Activated CD8-positive, alpha-beta T cell treated with anti-CD3 and anti-CD28 coated beads for 36 hours (primary cell): Measurements from ENCODE around the gene GNA14. TPM values are rescaled to one million over a fixed set of nuclear protein-coding genes. Genes with fewer than 3 reads are reported as not detected.

Source experiments
- ATAC-seq: fragments of 200-7000 bp; cut with Tn5 transposase; one replicate; pipeline ENCODE4 v1.10.0; 2021; ENCODE audit warnings: mild to moderate bottlenecking, moderate library complexity
- CTCF ChIA-PET: fragments of 350-600 bp; sonication (Branson Sonifier 250); formaldehyde crosslinking; loops from one replicate; lab custom pipeline; 2021; ENCODE audit warnings: antibody characterized with exemption; lab: Charles Lee
- POLR2A ChIA-PET: fragments of 350-600 bp; sonication (Branson Sonifier 250); formaldehyde crosslinking; loops from one replicate; lab custom pipeline; 2021; ENCODE audit warnings: antibody characterized with exemption; lab: Charles Lee
- DNase-seq: peaks from one replicate; pipeline ENCODE4 v3.0.0-alpha.2; 2020
- H3K27ac Mint-ChIP-seq: one replicate; pipeline ENCODE4 v1.8.0; 2021; ENCODE audit warnings: mild to moderate bottlenecking, mixed read lengths
- H3K27me3 Mint-ChIP-seq: one replicate; pipeline ENCODE4 v1.8.0; 2021; ENCODE audit warnings: mixed read lengths
- H3K36me3 Mint-ChIP-seq: one replicate; pipeline ENCODE4 v1.8.0; 2021; ENCODE audit warnings: low read depth, mixed read lengths
- H3K4me1 Mint-ChIP-seq: one replicate; pipeline ENCODE4 v1.8.0; 2021; ENCODE audit warnings: low read depth, mixed read lengths
- H3K4me3 Mint-ChIP-seq: one replicate; pipeline ENCODE4 v1.8.0; 2021; ENCODE audit warnings: mild to moderate bottlenecking, moderate library complexity, mixed read lengths
- H3K9me3 Mint-ChIP-seq: one replicate; pipeline ENCODE4 v1.8.0; 2021; ENCODE audit warnings: mixed read lengths
- CTCF ChIP-seq: fragments of 200-600 bp; IDR thresholded peaks from one replicate; pipeline ENCODE4 v1.8.0; 2022; ENCODE audit warnings: antibody characterized with exemption, mild to moderate bottlenecking
- intact Hi-C: fragments of 100-400 bp; cut with micrococcal nuclease; formaldehyde crosslinking; loops from one replicate; pipeline ENCODE4 v1.10.0; 2022
- total RNA-seq, 2 experiments: library from RNA; stranded (reverse); gene quantifications; one replicate each; pipeline ENCODE4 v1.2.3, GENCODE V29; 2021

GNA14 gene
- total RNA-seq, 2 experiments from 2014 or later, result not detected

- Mint-ChIP-seq H3K4me3 (no peak overlapping the region), H3K9me3 (peaks cover 3% of the 10 kb centered on the region), H3K27ac (no peak overlapping the region), H3K27me3 (no peaks in the 10 kb centered on the region), H3K36me3 (peaks cover 17% of the 10 kb centered on the region), H3K4me1 (no peaks in the 10 kb centered on the region)
- TF ChIP-seq CTCF, result no peak
- ChIA-PET POLR2A (interaction anchor here (0.7 kb wide), 1 partner anchor 66 kb away, joined by 3 read pairs; no protein-coding TSS in a partner anchor), CTCF (interaction anchor here (0.9 to 1.8 kb wide), 3 partner anchors 13 to 209 kb away, joined by 3 to 6 read pairs (median 5); no protein-coding TSS in a partner anchor)
- intact Hi-C loops, result no loop called here
- ATAC-seq, result no peak
- no peak for DNase-seq
These were observed 272.1 kb downstream of the GNA14 start for GRCh38 chr9:77375956-77376532.

- ChIA-PET CTCF (interaction anchor here (1.8 kb wide), 1 partner anchor 83 kb away, joined by 6 read pairs; no protein-coding TSS in a partner anchor), POLR2A (no interaction called here)
- ATAC-seq, result no peak
- Mint-ChIP-seq H3K9me3 (peaks cover 3% of the 10 kb centered on the region), H3K4me1 (no peaks in the 10 kb centered on the region), H3K27ac (no peak overlapping the region), H3K36me3 (peaks cover 31% of the 10 kb centered on the region), H3K4me3 (no peak overlapping the region), H3K27me3 (no peaks in the 10 kb centered on the region)
- no peak for DNase-seq
- intact Hi-C loops, result no loop called here
- TF ChIP-seq CTCF, result no peak
These were observed 273.9 kb downstream of the GNA14 start for GRCh38 chr9:77374266-77374665.
